OCI-LY1 (cell line): ENCODE measurements around the gene BTBD9.

Source experiments
- H2AFZ ChIP-seq: fragments of 200-600 bp; sonication (generic), shearing (Covaris generic); 2 replicates; pipeline ENCODE4 v1.6.0; 2014; ENCODE audit warnings: antibody characterized with exemption, mild to moderate bottlenecking, low read length
- H3F3A ChIP-seq: fragments of 200-600 bp; sonication (generic), shearing (Covaris generic); 2 replicates; pipeline ENCODE4 v1.6.0; 2014; ENCODE audit warnings: mild to moderate bottlenecking, antibody characterized with exemption, low read length, moderate library complexity; ENCODE audit not compliant: insufficient read depth
- H3K27ac ChIP-seq: fragments of 200-600 bp; sonication (generic); 2 replicates; pipeline ENCODE4 v1.5.1; 2014; ENCODE audit warnings: low read length, mixed run types, mild to moderate bottlenecking, low read depth; ENCODE audit not compliant: poor library complexity, severe bottlenecking
- H3K27me3 ChIP-seq: fragments of 200-600 bp; sonication (generic); 2 replicates; pipeline ENCODE4 v1.6.0; 2014; ENCODE audit warnings: antibody characterized with exemption, mild to moderate bottlenecking, low read length, moderate library complexity; ENCODE audit not compliant: insufficient read depth
- H3K36me3 ChIP-seq: fragments of 200-600 bp; sonication (generic); 2 replicates; pipeline ENCODE4 v1.6.1; 2014; ENCODE audit warnings: mild to moderate bottlenecking, antibody characterized with exemption, low read length, moderate library complexity, mixed read lengths; ENCODE audit not compliant: insufficient read depth
- H3K4me1 ChIP-seq: fragments of 200-600 bp; sonication (generic); 2 replicates; pipeline ENCODE4 v1.5.1; 2014; ENCODE audit warnings: mild to moderate bottlenecking, low read length, moderate library complexity; ENCODE audit not compliant: insufficient read depth, severe bottlenecking
- H3K4me2 ChIP-seq: fragments of 200-600 bp; sonication (generic), shearing (Covaris generic); 2 replicates; pipeline ENCODE4 v1.6.1; 2014; ENCODE audit warnings: low read length
- H3K4me3 ChIP-seq: fragments of 200-600 bp; sonication (generic); 2 replicates; pipeline ENCODE4 v1.5.1; 2014; ENCODE audit warnings: low read length, low read depth, mild to moderate bottlenecking, mixed read lengths; ENCODE audit not compliant: poor library complexity, severe bottlenecking
- H3K79me2 ChIP-seq: fragments of 200-600 bp; shearing (Covaris generic); 2 replicates; pipeline ENCODE4 v1.6.1; 2016; ENCODE audit warnings: mixed run types, low read length, mixed read lengths; ENCODE audit not compliant: insufficient read depth
- H3K9ac ChIP-seq: fragments of 200-600 bp; sonication (generic), shearing (Covaris generic); 2 replicates; pipeline ENCODE4 v1.6.1; 2014; ENCODE audit warnings: mild to moderate bottlenecking, low read length, mixed read lengths
- H3K9me2 ChIP-seq: fragments of 200-600 bp; sonication (generic), shearing (Covaris generic); 2 replicates; pipeline ENCODE4 v1.6.1; 2014; ENCODE audit warnings: low read depth, mild to moderate bottlenecking, low read length, mixed read lengths
- H3K9me3 ChIP-seq: fragments of 200-600 bp; shearing (Covaris generic); 2 replicates; pipeline ENCODE4 v1.6.1; 2014; ENCODE audit warnings: low read length, mixed read lengths
- H4K20me1 ChIP-seq: fragments of 200-600 bp; sonication (generic), shearing (Covaris generic); 2 replicates; pipeline ENCODE4 v1.6.0; 2016; ENCODE audit warnings: mild to moderate bottlenecking, low read length; ENCODE audit not compliant: insufficient read depth
- CTCF ChIP-seq: fragments of 200-600 bp; sonication (generic), shearing (Covaris generic); IDR thresholded peaks from 2 replicates; pipeline ENCODE4 v1.5.1; 2017; ENCODE audit warnings: mild to moderate bottlenecking, antibody characterized with exemption, low read length, moderate library complexity, mixed read lengths
- EZH2 ChIP-seq: fragments of 200-600 bp; sonication (generic), shearing (Covaris generic); IDR thresholded peaks from 2 replicates; pipeline ENCODE4 v1.8.0; 2017; ENCODE audit warnings: borderline replicate concordance, mixed run types, mild to moderate bottlenecking, antibody characterized with exemption, low read length, moderate library complexity, mixed read lengths

The BTBD9 gene

GRCh38 chr6:38354037-38354381 is 285.7 kb downstream of the BTBD9 start:
- Histone ChIP-seq H3K4me3 (no peak overlapping the region), H3K9me3 (no peaks in the 10 kb centered on the region), H3K4me2 (no peak overlapping the region), H3K79me2 (no peaks in the 10 kb centered on the region), H4K20me1 (0 out of 2 replicates have a peak, but pooled peaks cover 2% of the 10 kb centered on the region), H3F3A (no peaks in the 10 kb centered on the region), H3K36me3 (no peaks in the 10 kb centered on the region), H3K9ac (no peak overlapping the region), H2AFZ (no peak overlapping the region), H3K4me1 (no peaks in the 10 kb centered on the region), H3K27me3 (no peaks in the 10 kb centered on the region), H3K27ac (no peak overlapping the region), H3K9me2 (no peaks in the 10 kb centered on the region)
- TF ChIP-seq EZH2 (no peak), CTCF (no peak)

GRCh38 chr6:38353310-38354036 is 286.3 kb downstream of the BTBD9 start:
- no peaks in the 10 kb centered on the region for H3K27me3 ChIP-seq
- H4K20me1 ChIP-seq: 0 out of 2 replicates have a peak, but pooled peaks cover 2% of the 10 kb centered on the region
- no peak overlapping the region for H2AFZ ChIP-seq
- H3K4me1 ChIP-seq: no peaks in the 10 kb centered on the region
- TF ChIP-seq EZH2 (no peak), CTCF (no peak)
- H3K27ac ChIP-seq: no peak overlapping the region
- H3K4me3 ChIP-seq: no peak overlapping the region
- H3K9me3 ChIP-seq: no peaks in the 10 kb centered on the region
- H3F3A ChIP-seq: no peaks in the 10 kb centered on the region
- H3K36me3 ChIP-seq: no peaks in the 10 kb centered on the region
- no peaks in the 10 kb centered on the region for H3K79me2 ChIP-seq
- H3K9me2 ChIP-seq: no peaks in the 10 kb centered on the region
- H3K9ac ChIP-seq: no peak overlapping the region
- H3K4me2 ChIP-seq: no peak overlapping the region

GRCh38 chr6:38352636-38353035 is 287.1 kb downstream of the BTBD9 start:
- H3K27me3 ChIP-seq: no peaks in the 10 kb centered on the region
- no peak overlapping the region for H3K4me2 ChIP-seq
- no peak overlapping the region for H3K9ac ChIP-seq
- no peaks in the 10 kb centered on the region for H3K79me2 ChIP-seq
- no peaks in the 10 kb centered on the region for H3K36me3 ChIP-seq
- no peak overlapping the region for H2AFZ ChIP-seq
- no peak for TF ChIP-seq EZH2
- no peak for TF ChIP-seq CTCF
- H3K4me3 ChIP-seq: no peak overlapping the region
- H3K9me2 ChIP-seq: no peaks in the 10 kb centered on the region
- H3K9me3 ChIP-seq: no peaks in the 10 kb centered on the region
- H3F3A ChIP-seq: no peaks in the 10 kb centered on the region
- no peaks in the 10 kb centered on the region for H3K4me1 ChIP-seq
- no peak overlapping the region for H3K27ac ChIP-seq
- 0 out of 2 replicates have a peak, but pooled peaks cover 2% of the 10 kb centered on the region for H4K20me1 ChIP-seq
